ENCODE results near the gene PDYN.

Gene PDYN

GRCh38 chr20:1928782-1929181 lies 65.1 kb downstream of the PDYN start:
- H3K79me2 ChIP-seq (ENCODE audit: insufficient read depth, low read length), result no peaks in the 10 kb centered on the region
- no peak overlapping the region for H3K27ac ChIP-seq (ENCODE audit: low read depth, low read length)
- no peak overlapping the region for H3K4me3 ChIP-seq (ENCODE audit: insufficient read depth, low read length, poor library complexity, severe bottlenecking)
- H3K9me3 ChIP-seq (ENCODE audit: insufficient read depth, low read length), result no peaks in the 10 kb centered on the region
- no peaks in the 10 kb centered on the region for H4K20me1 ChIP-seq (ENCODE audit: low read depth, low read length)
- H3K9me2 ChIP-seq (replicated peaks; ENCODE audit: insufficient read depth, low read length), result no peaks in the 10 kb centered on the region
- no peak overlapping the region for H3K4me2 ChIP-seq (ENCODE audit: low read depth, low read length, poor library complexity, severe bottlenecking)
- no peaks in the 10 kb centered on the region for H3K36me3 ChIP-seq (ENCODE audit: low read length)
- no peak overlapping the region for H2AFZ ChIP-seq (ENCODE audit: low read depth, low read length, severe bottlenecking)
- H3F3A ChIP-seq (ENCODE audit: insufficient read depth), result no peaks in the 10 kb centered on the region
- no peak overlapping the region for H3K9ac ChIP-seq (ENCODE audit: low read length)
- TF ChIP-seq CTCF (IDR thresholded peaks at IDR 0.05; ENCODE audit: insufficient read depth, low read length, poor library complexity, severe bottlenecking) (no peak), EZH2phosphoT487 (conservative IDR thresholded peaks at IDR 0.05; ENCODE audit: low read length) (no peak)
- H3K27me3 ChIP-seq (ENCODE audit: low read length), result no peaks in the 10 kb centered on the region

All from SU-DHL-6 (cell line).